HAP-1 (cell line): ENCODE results near the gene CDX2.
A peak's percentile ranks its signal among the peaks of the same experiment; 100 is the strongest.

Experiments
- DNase-seq, 2 experiments: peaks; one replicate each; pipeline ENCODE4 v3.0.0-alpha.2; 2016 to 2020; ENCODE audit warnings: low spot score in 2 of 2
- H3K27me3 ChIP-seq: fragments of 250-450 bp; sonication (Bioruptor Pico); 2 replicates; pipeline ENCODE4 v1.5.1; 2020; ENCODE audit warnings: low read depth, mild to moderate bottlenecking, moderate library complexity
- H3K36me3 ChIP-seq: fragments of 250-450 bp; sonication (Bioruptor Pico); replicated peaks from 2 replicates; pipeline ENCODE4 v1.5.1; 2020; ENCODE audit warnings: mild to moderate bottlenecking
- H3K4me1 ChIP-seq: fragments of 250-450 bp; sonication (Bioruptor Pico); 2 replicates; pipeline ENCODE4 v1.5.1; 2020; ENCODE audit warnings: mild to moderate bottlenecking
- H3K4me3 ChIP-seq: fragments of 250-450 bp; sonication (Bioruptor Pico); 2 replicates; pipeline ENCODE4 v1.5.1; 2020; ENCODE audit warnings: mild to moderate bottlenecking, moderate library complexity
- H3K9me3 ChIP-seq: fragments of 250-450 bp; sonication (Bioruptor Pico); 2 replicates; pipeline ENCODE4 v1.5.1; 2020; ENCODE audit warnings: mild to moderate bottlenecking, moderate library complexity
- in situ Hi-C: fragments of 300-500 bp; cut with MboI; formaldehyde crosslinking; loops from 3 replicates; pipeline ENCODE4 v1.14.3; 2020; ENCODE audit warnings: low sequenced_read_pairs, inconsistent platforms, mixed read lengths

The CDX2 gene

GRCh38 chr13:27955014-27955591 is 14.0 kb downstream of the CDX2 start:
- Histone ChIP-seq H3K4me3 (no peak overlapping the region), H3K4me1 (no peaks in the 10 kb centered on the region; the same call in 1 of the 2 replicates), H3K36me3 (no peaks in the 10 kb centered on the region), H3K27me3 (no peaks in the 10 kb centered on the region), H3K9me3 (no peaks in the 10 kb centered on the region)
- in situ Hi-C loops: loop anchor here (10.0 kb wide), 1 partner anchor 120 kb away; no protein-coding TSS in a partner anchor
- DNase-seq: no peak

DNA sequence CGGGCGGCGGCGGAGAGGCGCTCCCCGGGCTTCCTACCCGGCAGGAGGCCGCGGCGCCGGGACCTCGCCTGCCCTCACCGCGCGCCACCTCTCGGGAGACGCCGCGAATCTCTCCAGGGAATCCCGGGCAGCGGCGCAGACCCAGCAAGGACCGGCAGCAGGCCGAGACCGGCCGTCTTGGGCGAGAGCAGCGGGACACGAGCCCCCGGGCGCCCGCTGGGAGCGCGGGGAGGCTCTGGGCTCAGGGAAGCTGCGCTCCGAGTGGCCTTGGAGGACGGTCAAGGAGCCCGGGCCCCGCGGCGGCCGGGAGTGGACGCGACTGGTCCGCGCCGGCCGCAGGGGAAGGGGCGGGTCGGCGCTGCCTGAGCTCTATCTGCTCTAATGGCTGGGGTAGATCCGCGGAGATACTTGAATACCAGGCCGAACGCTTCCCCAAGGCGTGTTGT is 14.7 kb downstream of the CDX2 start:
- H3K4me1 ChIP-seq: no peaks in the 10 kb centered on the region; the same call in 1 of the 2 replicates
- DNase-seq: peak in 1 of 2 experiments; percentile 53
- in situ Hi-C loops: loop anchor here (10.0 kb wide), 1 partner anchor 120 kb away; no protein-coding TSS in a partner anchor
- no peaks in the 10 kb centered on the region for H3K27me3 ChIP-seq
- H3K36me3 ChIP-seq: no peaks in the 10 kb centered on the region
- no peaks in the 10 kb centered on the region for H3K9me3 ChIP-seq
- peak overlapping the region; percentile 37 for H3K4me3 ChIP-seq

DNA sequence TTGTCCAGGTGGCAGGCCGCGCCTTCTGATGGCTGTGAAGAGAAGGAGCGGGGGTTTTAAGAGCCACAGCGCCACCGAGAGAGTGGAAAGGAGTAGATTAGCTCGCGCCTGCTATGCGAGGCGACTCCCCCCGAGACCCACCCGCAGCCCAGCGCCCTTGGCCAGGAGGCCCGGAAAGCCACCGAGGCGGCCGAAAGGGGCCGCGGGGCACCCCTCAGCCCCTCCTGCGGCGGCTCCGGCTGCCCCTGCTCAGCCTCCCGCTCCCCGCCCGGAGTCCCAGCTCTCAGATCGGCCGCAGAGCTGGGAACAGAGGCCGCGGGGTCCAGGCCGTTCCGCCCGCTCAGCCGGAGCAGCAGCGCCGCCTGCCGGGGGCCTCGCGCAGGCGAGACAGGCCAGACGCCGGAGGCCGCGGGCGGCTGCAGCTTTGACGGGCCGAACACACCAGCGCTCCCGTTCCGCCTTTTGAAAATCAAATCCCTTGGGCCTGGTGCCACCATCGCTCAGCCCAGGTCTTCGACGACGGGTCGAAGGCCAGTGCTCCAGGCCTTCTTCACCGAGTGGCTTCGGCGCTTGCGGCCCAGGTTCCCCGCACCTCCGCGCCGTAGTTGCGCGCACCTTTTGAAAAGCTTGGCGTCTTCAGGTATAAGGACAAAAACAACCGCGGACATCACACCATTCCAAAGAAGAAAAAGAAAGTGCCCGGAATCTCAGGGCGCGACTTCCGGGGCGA is 15.3 kb downstream of the CDX2 start:
- H3K27me3 ChIP-seq: no peaks in the 10 kb centered on the region
- peak overlapping the region; percentile 37 for H3K4me3 ChIP-seq
- in situ Hi-C loops: loop anchor here (10.0 kb wide), 1 partner anchor 119 kb away; no protein-coding TSS in a partner anchor
- H3K4me1 ChIP-seq: no peaks in the 10 kb centered on the region; the same call in 1 of the 2 replicates
- H3K9me3 ChIP-seq: no peaks in the 10 kb centered on the region
- H3K36me3 ChIP-seq: no peaks in the 10 kb centered on the region
- DNase-seq: peak; percentile 69 to 88

DNA sequence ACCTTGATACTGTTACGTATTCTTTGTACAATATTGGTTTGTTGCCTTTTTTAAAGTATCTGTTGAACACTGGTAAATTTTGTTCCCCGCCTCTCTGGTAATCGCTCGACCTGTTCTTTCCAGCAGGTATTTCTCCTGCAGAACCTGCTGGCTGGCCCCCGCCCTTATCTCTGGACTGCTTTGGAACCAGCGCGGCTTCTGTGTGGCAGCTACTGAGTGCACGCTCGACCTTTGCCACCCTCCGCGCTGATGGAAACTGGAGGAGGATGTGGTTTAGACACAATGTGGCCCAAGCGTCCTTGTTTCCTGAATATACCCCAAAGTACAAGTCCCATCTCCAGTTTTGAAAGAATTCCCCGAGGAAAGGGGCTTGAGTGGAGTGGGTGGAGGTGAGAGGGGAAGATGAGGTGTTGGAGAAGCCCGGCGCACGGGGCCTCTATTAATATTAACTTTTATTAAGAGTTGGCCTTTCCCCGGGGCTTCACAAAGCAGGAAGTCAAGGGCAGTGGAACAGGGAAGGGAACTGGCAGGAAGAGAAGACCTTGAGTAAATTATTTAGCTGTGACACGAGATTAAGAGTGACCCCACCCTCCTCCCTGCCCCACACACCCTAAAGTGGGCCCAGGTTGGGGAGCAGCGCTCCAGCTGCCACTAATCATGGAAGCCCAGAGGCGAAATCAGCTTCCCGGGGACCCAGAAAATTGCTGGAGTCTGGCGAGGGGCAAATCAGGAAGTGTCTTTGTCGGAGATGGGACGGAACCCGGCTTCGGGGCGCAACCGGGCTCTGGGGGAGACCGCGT is 16.0 kb downstream of the CDX2 start:
- H3K36me3 ChIP-seq: no peaks in the 10 kb centered on the region

GRCh38 chr13:27942972-27943371 is 26.1 kb downstream of the CDX2 start:
- in situ Hi-C loops: no loop called here
- H3K27me3 ChIP-seq: no peaks in the 10 kb centered on the region

More for the DNA sequence above, 16.0 kb downstream of the CDX2 start:
- Histone ChIP-seq H3K4me1 (no peaks in the 10 kb centered on the region; the same call in 1 of the 2 replicates), H3K9me3 (no peaks in the 10 kb centered on the region), H3K27me3 (no peaks in the 10 kb centered on the region), H3K4me3 (peak overlapping the region; percentile 37)
- DNase-seq: no peak
- in situ Hi-C loops: loop anchor here (10.0 kb wide), 1 partner anchor 118 kb away; no protein-coding TSS in a partner anchor

DNA sequence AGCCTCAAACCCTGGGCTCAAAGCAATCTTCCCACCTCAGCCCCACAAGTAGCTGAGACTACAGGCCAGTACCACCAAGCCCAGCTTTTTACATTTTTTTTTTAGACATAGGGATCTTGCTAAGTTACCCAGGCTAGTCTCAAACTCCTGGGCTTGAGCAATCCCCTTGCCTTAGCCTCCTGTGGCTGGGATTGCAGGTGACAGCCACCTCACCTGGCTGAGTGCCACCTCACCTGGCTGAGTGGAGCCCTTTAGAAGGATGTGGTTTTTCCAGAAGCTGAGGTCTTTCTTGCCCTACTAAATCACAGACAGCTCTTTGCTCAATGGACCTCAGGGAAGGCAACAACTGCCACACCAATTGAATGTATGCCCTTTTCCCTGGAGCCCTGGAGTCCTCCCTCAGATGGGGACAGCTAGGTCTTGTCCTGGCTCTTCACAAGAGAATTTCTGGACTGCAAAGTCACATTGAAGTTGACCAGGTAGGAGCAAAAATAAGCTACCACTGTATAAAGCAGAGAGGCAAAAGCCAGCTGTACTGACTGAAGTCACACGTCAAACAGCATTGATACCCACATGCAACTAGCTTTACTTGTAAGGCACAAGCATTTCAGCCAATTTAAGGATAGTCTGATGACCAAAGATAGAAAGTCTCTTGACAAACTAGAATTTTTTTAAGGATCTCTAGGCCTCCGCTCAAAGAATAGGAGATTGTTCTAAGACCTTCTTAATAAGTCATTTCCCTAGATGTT is 35.4 kb downstream of the CDX2 start:
- in situ Hi-C loops: no loop called here
- H3K4me1 ChIP-seq: no peaks in the 10 kb centered on the region
- H3K9me3 ChIP-seq: 0 out of 2 replicates have a peak, but pooled peaks cover under 1% of the 10 kb centered on the region
- H3K36me3 ChIP-seq: no peaks in the 10 kb centered on the region
- 0 out of 2 replicates have a peak, but pooled peaks cover 5% of the 10 kb centered on the region for H3K27me3 ChIP-seq
- no peak for DNase-seq
- no peak overlapping the region for H3K4me3 ChIP-seq

More at GRCh38 chr13:27942972-27943371, 26.1 kb downstream of the CDX2 start:
- DNase-seq: no peak
- H3K9me3 ChIP-seq: peaks cover 3% of the 10 kb centered on the region; the same call in 1 of the 2 replicates
- no peaks in the 10 kb centered on the region for H3K4me1 ChIP-seq
- H3K36me3 ChIP-seq: no peaks in the 10 kb centered on the region
- no peak overlapping the region for H3K4me3 ChIP-seq

- Histone ChIP-seq H3K9me3 (0 out of 2 replicates have a peak, but pooled peaks cover 4% of the 10 kb centered on the region), H3K4me3 (no peak overlapping the region), H3K36me3 (no peaks in the 10 kb centered on the region), H3K4me1 (no peaks in the 10 kb centered on the region), H3K27me3 (0 out of 2 replicates have a peak, but pooled peaks cover 5% of the 10 kb centered on the region)
- in situ Hi-C loops: no loop called here
- DNase-seq: no peak
Observed at GRCh38 chr13:27933118-27933517, 36.0 kb downstream of the CDX2 start.

GRCh38 chr13:27929868-27930267 is 39.2 kb downstream of the CDX2 start:
- H3K27me3 ChIP-seq: 0 out of 2 replicates have a peak, but pooled peaks cover 9% of the 10 kb centered on the region
- H3K9me3 ChIP-seq: 0 out of 2 replicates have a peak, but pooled peaks cover 4% of the 10 kb centered on the region
- DNase-seq: no peak
- no peaks in the 10 kb centered on the region for H3K36me3 ChIP-seq
- in situ Hi-C loops: no loop called here
- H3K4me1 ChIP-seq: no peaks in the 10 kb centered on the region
- no peak overlapping the region for H3K4me3 ChIP-seq

- Histone ChIP-seq H3K4me3 (no peak overlapping the region), H3K4me1 (no peaks in the 10 kb centered on the region), H3K27me3 (0 out of 2 replicates have a peak, but pooled peaks cover 9% of the 10 kb centered on the region), H3K36me3 (no peaks in the 10 kb centered on the region), H3K9me3 (0 out of 2 replicates have a peak, but pooled peaks cover 4% of the 10 kb centered on the region)
- in situ Hi-C loops: no loop called here
- no peak for DNase-seq
Observed at GRCh38 chr13:27928805-27929753, 40.0 kb downstream of the CDX2 start.

- 0 out of 2 replicates have a peak, but pooled peaks cover 4% of the 10 kb centered on the region for H3K9me3 ChIP-seq
- in situ Hi-C loops: no loop called here
- H3K27me3 ChIP-seq: 0 out of 2 replicates have a peak, but pooled peaks cover 9% of the 10 kb centered on the region
- H3K4me1 ChIP-seq: no peaks in the 10 kb centered on the region
- DNase-seq: no peak
- no peak overlapping the region for H3K4me3 ChIP-seq
- no peaks in the 10 kb centered on the region for H3K36me3 ChIP-seq
Observed at GRCh38 chr13:27928353-27928804, 40.7 kb downstream of the CDX2 start.

DNA sequence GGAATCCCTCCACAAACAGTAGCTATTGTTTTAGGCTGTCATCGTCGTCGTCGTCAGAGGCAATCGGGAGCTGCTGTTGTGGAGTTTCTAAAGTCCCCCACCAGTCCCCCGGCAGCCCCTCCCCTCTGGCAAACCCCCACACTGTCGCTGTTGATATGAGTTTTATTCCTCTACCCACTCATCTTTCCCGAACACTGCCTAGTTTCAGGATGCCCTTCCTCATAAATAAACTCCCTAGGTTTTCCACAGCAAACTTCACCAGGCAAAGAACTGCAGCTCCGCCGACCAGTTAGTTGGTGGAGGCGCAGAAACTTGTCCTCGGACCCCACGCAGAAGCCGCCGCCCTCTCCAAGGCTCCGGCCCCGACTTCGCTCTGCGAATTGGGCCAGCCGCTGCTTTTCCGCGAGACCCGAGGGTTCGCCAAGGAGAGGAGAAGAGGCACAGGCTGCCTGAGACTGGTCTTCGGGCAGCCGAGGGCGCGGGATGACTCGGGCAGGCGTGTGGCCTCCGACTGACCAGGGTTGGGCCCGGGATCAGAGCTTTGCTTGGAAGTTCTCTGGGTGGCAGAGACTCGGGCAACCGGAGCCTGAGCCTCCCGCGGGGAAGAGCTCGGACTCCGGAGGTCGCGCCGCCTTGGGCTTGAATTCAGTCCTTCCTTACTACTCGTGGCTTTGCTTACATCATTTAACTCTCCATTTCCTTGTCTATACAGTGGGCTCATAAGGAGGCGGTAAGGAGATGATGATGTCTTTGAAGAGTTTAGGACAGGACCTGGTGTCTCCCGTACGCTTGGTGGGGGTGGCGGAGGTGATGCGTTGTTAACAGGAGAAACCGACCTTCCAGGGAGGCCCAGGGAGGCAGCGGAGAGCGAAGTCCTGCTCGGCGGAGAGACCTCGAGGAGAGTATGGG is 41.4 kb downstream of the CDX2 start:
- no peaks in the 10 kb centered on the region for H3K4me1 ChIP-seq
- H3K4me3 ChIP-seq: no peak overlapping the region
- H3K27me3 ChIP-seq: 0 out of 2 replicates have a peak, but pooled peaks cover 9% of the 10 kb centered on the region
- DNase-seq: no peak
- H3K9me3 ChIP-seq: 0 out of 2 replicates have a peak, but pooled peaks cover 4% of the 10 kb centered on the region
- in situ Hi-C loops: no loop called here
- H3K36me3 ChIP-seq: no peaks in the 10 kb centered on the region
